GM12873 (cell line): ENCODE data around the gene GNAS.

Source experiments
- TF ChIP-seq, protein P1 (sequence below): IDR thresholded peaks from 2 replicates; pipeline ENCODE4 v1.5.1; 2012; ENCODE audit warnings: low read depth, mild to moderate bottlenecking, moderate library complexity, low read length, control low read depth; ENCODE audit not compliant: insufficient read depth; ENCODE audit errors: missing control alignments

Gene GNAS

DNA sequence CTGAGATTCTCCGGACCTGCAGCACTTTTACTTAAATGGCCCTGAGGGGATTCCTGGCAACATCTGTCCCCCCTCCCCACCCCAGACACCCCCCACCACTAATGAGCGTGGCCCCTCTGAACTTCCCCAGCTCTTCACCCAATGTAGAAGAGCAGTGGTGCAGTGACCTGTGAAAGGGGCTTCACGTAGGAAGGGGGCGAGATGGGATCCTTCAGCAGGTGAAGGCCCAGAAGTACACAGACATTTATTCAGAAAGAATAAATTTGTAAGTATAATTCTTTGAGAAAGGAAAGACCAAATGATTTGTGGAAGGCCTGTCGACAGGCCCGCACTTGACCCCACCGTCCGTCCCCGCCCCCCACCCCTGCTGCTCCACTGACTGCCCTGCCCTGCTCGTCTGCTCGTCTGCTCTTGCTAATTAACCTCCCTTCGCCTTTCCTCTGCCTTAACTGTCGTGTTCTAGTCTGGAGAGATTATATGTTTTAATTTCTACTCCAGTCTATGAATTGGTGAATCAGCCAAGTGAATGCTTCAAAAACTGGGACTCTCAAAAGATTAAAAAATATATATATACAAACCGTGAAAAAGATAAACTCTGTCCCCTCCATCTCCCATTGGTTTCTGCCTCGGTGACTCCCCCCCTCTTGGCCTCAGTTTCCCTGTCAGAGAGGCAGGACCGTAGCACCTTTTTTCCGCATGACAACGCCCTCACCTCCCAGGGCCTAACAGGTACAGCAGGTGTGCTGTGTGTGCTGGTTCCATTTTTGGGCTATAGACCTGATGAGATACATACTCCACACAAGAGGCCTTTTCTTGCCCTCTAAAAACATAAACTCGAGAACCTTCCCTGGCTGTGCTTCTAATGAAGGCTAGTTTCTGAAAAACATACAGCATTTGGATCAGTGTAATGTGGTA is 49.2 kb downstream of the GNAS start:
- TF ChIP-seq, protein P1, sequence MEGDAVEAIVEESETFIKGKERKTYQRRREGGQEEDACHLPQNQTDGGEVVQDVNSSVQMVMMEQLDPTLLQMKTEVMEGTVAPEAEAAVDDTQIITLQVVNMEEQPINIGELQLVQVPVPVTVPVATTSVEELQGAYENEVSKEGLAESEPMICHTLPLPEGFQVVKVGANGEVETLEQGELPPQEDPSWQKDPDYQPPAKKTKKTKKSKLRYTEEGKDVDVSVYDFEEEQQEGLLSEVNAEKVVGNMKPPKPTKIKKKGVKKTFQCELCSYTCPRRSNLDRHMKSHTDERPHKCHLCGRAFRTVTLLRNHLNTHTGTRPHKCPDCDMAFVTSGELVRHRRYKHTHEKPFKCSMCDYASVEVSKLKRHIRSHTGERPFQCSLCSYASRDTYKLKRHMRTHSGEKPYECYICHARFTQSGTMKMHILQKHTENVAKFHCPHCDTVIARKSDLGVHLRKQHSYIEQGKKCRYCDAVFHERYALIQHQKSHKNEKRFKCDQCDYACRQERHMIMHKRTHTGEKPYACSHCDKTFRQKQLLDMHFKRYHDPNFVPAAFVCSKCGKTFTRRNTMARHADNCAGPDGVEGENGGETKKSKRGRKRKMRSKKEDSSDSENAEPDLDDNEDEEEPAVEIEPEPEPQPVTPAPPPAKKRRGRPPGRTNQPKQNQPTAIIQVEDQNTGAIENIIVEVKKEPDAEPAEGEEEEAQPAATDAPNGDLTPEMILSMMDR: no peak

DNA sequence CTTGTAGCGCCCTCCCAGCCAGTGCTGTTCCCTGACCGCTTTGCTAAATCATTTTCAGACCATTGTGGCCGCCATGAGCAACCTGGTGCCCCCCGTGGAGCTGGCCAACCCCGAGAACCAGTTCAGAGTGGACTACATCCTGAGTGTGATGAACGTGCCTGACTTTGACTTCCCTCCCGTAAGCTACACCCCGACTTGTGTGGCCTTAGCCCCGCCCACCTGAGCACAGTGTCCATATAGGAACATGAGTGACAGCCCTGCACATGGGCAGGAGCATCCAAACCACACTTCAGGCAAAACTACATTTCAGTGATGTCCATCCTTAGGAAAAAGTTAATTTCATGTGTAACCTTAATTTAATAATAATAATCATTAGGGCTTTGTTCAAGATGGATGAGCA is 51.1 kb downstream of the GNAS start:
- TF ChIP-seq, protein P1: no peak

DNA sequence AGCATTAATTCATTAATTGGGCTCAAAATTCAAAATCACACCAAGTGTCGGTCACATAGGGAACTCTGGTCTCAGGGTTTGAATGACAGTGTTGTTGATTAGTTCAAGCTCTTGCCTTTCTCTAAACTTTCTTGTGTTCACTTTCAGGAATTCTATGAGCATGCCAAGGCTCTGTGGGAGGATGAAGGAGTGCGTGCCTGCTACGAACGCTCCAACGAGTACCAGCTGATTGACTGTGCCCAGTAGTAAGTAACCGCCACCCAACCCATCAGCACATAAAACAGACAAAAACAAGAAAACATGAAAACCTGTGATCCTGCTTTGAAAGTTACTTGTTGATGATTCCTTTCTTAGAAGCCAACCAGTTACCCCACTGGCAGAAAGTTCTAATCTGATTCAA is 52.7 kb downstream of the GNAS start:
- TF ChIP-seq, protein P1: no peak

DNA sequence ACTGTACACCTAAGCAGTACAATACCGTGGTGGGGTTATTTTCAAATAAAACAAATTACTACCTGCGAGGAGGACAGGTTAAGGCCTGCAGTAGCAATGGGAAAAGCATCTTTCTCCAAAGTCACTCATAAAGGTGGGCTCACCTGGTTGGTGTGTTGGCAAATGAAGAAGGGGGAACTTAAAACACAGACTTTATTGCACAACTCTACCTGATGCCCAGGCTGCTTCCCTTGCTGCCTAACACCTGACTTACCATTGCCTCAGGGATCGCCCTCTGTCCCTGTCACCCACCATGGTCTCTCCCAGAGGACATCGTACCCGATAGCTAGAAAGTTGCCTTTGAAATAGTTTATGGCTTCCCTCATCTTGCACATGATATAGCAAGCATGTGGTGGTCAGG is 53.6 kb downstream of the GNAS start:
- TF ChIP-seq, protein P1: no peak

DNA sequence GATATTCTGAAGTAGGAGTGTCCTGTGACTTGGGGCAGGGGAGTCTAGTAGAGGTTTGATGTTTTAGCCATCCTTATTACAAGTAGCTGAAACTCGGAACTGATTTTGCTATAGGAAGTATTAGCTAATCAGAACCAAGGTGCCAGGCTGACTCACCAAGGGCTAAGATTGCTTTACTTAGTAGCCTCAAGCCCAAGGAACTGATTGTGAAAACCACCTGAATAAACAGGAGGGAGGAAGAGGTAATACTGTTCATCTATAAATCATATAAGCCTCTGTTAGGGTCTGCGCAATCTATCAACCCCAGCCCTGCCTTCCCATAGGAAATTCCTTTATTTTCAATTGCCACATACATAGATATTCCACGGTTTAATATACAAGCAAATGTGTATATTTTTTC is 54.4 kb downstream of the GNAS start:
- TF ChIP-seq, protein P1: no peak

DNA sequence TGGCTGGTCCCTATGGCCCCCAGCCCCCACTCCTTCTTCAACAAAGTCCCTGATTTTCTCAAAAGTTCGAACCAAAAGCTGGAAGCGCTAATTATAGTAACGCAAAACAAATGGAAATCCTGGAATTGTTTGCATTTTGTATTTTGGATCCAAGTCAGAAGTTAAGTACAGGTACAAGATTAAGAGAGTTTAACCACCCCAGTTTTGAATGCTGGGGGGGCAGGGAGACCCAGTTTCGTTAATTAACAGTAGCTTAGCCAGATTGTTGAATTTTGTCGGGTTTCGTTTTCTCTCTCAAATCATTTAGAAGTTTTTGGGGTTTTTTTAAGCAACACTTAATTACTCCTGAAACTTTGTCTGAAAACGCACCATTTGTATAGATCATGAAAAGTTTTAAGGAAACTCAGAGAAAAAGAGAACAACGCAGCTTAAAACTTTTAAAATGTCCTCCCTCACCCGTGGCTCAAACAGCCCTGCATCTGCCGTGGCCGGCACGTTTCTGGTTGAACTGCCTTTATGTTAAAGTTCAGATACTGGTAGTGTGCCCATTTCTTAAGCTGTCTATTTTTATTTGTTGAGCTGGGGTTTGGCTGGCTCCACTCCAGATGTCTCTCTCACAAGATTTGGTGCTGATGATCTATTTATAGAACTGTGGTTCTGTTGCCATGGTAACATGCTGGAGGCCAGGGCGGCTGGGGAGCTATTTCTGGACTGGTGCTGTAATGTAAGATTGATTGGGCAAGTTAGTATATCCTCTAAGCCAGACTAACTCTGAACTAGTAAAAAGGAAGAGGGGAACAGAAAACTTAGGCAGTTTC is 55.0 kb downstream of the GNAS start:
- TF ChIP-seq, protein P1: no peak

DNA sequence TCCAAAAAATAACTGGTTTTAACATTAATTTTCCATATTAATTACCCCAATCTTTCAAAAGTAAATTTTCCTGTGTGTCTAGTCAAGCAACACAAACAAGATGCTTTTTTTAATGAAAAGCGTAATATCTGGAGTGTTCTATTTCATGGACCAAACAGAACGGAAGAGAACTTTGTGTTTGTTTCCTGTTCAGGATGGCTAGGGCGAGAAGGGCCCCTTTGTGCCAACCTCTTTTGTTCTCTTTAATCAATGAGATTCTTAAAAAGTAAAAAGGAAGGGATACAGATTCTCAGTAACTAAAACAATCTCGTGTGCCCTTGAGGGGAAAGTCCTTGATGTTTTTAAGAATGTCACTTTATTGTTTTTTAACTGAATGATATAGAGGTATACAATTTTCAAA is 55.7 kb downstream of the GNAS start:
- TF ChIP-seq, protein P1: no peak
